ENCODE data around the gene MSS51. TPM values are rescaled to one million over a fixed set of nuclear protein-coding genes. Genes with fewer than 3 reads are reported as not detected.

MSS51 gene
- 1 to 10 TPM in 1 of 2 donors, under 1 TPM in 1; 0.47 to 2.0 TPM for total RNA-seq

- peaks cover 17% of the 10 kb centered on the region for H3K36me3 ChIP-seq
- DNase-seq (ENCODE audit: low spot score): no peak
- no peak for TF ChIP-seq CTCF (IDR thresholded peaks at IDR 0.05)
- H3K9me3 ChIP-seq: no peaks in the 10 kb centered on the region
- no peaks in the 10 kb centered on the region for H3K4me1 ChIP-seq
- peak within 1 kb of the TSS in 1 of 2 donors; percentile 25 for H3K27ac ChIP-seq
- H3K27me3 ChIP-seq: no peaks in the 10 kb centered on the region
- H3K4me3 ChIP-seq: no peak within 1 kb of the TSS
Measured at GRCh38 chr10:73433538-73433867, at the start of gene MSS51. TSS of gene MSS51 (minus strand) at chr10:73433561. CDS start at chr10:73428284, 5,277 bp downstream.

GRCh38 chr10:73480158-73480557 lies 46.8 kb upstream of the MSS51 start:
- Histone ChIP-seq H3K4me3 (no peak overlapping the region), H3K4me1 (no peaks in the 10 kb centered on the region), H3K27ac (no peak overlapping the region), H3K27me3 (no peaks in the 10 kb centered on the region), H3K36me3 (peaks cover 41% of the 10 kb centered on the region), H3K9me3 (no peaks in the 10 kb centered on the region)
- TF ChIP-seq CTCF (IDR thresholded peaks at IDR 0.05): no peak
- DNase-seq (ENCODE audit: low spot score): no peak

GRCh38 chr10:73478636-73479035 lies 45.3 kb upstream of the MSS51 start:
- Histone ChIP-seq H3K36me3 (peaks cover 56% of the 10 kb centered on the region), H3K27me3 (no peaks in the 10 kb centered on the region), H3K4me3 (no peak overlapping the region), H3K4me1 (no peaks in the 10 kb centered on the region), H3K27ac (no peak overlapping the region), H3K9me3 (no peaks in the 10 kb centered on the region)
- DNase-seq (ENCODE audit: low spot score): no peak
- TF ChIP-seq CTCF (IDR thresholded peaks at IDR 0.05): no peak

DNA sequence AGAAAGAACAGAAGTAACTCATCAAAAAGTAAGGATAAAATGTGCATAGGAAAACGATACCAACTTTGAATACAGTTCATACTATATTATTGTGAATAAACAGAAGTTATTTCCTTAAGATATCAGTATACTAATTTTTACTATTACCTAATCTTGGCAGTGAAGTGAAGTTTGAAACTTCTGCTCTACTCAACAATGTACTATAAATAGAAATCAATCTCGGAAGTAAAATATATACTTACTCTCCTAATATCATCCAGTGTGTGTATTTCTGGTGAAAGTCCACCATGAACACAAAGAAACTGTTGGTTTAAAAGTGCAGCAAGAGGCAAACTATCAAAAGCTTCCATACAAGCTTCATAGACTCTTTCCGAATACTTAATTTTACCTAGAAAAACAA lies 37.9 kb upstream of the MSS51 start:
- Histone ChIP-seq H3K36me3 (peaks cover 49% of the 10 kb centered on the region), H3K9me3 (no peaks in the 10 kb centered on the region), H3K4me1 (peaks cover 0 to 19% of the 10 kb centered on the region in 2 donors), H3K27me3 (no peaks in the 10 kb centered on the region), H3K27ac (peak overlapping the region in 1 of 2 donors; percentile 51), H3K4me3 (no peak overlapping the region)
- TF ChIP-seq CTCF (IDR thresholded peaks at IDR 0.05): no peak
- DNase-seq (ENCODE audit: low spot score): no peak

- H3K27ac ChIP-seq: peak overlapping the region in 1 of 2 donors; percentile 72
- H3K27me3 ChIP-seq: no peaks in the 10 kb centered on the region
- no peak for TF ChIP-seq CTCF (IDR thresholded peaks at IDR 0.05)
- no peak overlapping the region for H3K4me3 ChIP-seq
- H3K9me3 ChIP-seq: no peaks in the 10 kb centered on the region
- no peak for DNase-seq (ENCODE audit: low spot score)
- peaks cover 43% of the 10 kb centered on the region for H3K36me3 ChIP-seq
- H3K4me1 ChIP-seq: peaks cover 0 to 19% of the 10 kb centered on the region in 2 donors
Measured at GRCh38 chr10:73469579-73469978, 36.2 kb upstream of the MSS51 start.

DNA sequence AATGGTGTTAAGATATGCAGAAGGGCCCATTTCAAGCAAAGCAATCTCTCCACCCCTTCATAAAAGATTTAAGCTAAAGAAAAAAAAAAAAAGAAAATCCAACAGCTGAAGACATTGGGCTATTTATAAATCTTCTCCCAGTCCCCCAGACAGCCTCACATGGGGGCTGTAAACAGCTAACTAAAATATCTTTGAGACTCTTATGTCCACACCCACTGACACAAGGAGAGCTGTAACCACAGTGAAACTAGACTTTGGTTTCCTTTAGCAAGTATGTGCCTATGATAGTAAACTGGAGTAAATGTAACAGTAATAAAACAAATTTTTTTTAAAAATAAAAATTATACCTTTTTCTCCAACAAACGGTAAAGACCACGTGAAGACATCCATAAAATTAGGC lies 33.8 kb upstream of the MSS51 start:
- no peak overlapping the region for H3K27ac ChIP-seq

More for the DNA sequence above, 33.8 kb upstream of the MSS51 start:
- H3K9me3 ChIP-seq: no peaks in the 10 kb centered on the region
- peaks cover 25% of the 10 kb centered on the region for H3K36me3 ChIP-seq
- no peaks in the 10 kb centered on the region for H3K27me3 ChIP-seq
- peaks cover 0 to 19% of the 10 kb centered on the region in 2 donors for H3K4me1 ChIP-seq
- DNase-seq (ENCODE audit: low spot score): no peak
- H3K4me3 ChIP-seq: no peak overlapping the region
- no peak for TF ChIP-seq CTCF (IDR thresholded peaks at IDR 0.05)

All from right atrium auricular region (tissue), 2 donors.